ENCODE results near the gene MMP10. TPM values are rescaled to one million over a fixed set of nuclear protein-coding genes. Genes with fewer than 3 reads are reported as not detected.

Gene MMP10
- total RNA-seq, 1 experiment from 2014 or later, result not detected

- H3K4me1 ChIP-seq (replicated peaks; ENCODE audit: insufficient read depth), result peaks cover 8% of the 10 kb centered on the region
- DNase-seq, result no peak
- POLR2A ChIA-PET (ENCODE audit: unreplicated experiment), result no interaction called here
- no peaks in the 10 kb centered on the region for H4K20me1 ChIP-seq (ENCODE audit: insufficient read depth)
- BruUV-seq (replicated peaks), result no TSS peak
- H3F3A ChIP-seq (ENCODE audit: insufficient read depth, low read depth), result peaks cover 10% of the 10 kb centered on the region; the same call in 1 of the 2 replicates
- H2AFZ ChIP-seq, result no peak overlapping the region
- H3K36me3 ChIP-seq (ENCODE audit: low read depth), result no peaks in the 10 kb centered on the region
- H3K4me3 ChIP-seq, result no peak overlapping the region
- intact Hi-C loops (cut with micrococcal nuclease; ENCODE audit: unreplicated experiment), result no loop called here
- H3K27ac ChIP-seq, result no peak overlapping the region
- CTCF ChIA-PET, result no interaction called here
- no peak overlapping the region for H3K4me2 ChIP-seq
- TF ChIP-seq CTCF (conservative IDR thresholded peaks at IDR 0.05) (no peak), EZH2 (IDR thresholded peaks at IDR 0.05; ENCODE audit: low read depth) (no peak)
- H3K9me3 ChIP-seq (ENCODE audit: insufficient read depth, low read depth), result no peaks in the 10 kb centered on the region
- no peaks in the 10 kb centered on the region for H3K79me2 ChIP-seq (ENCODE audit: low read depth)
- H3K27me3 ChIP-seq (ENCODE audit: insufficient read depth, low read depth), result no peaks in the 10 kb centered on the region
- H3K9me2 ChIP-seq (ENCODE audit: insufficient read depth), result no peaks in the 10 kb centered on the region
Measured at GRCh38 chr11:102788334-102788995, 8.0 kb upstream of the MMP10 start.

- no peaks in the 10 kb centered on the region for H3K79me2 ChIP-seq (ENCODE audit: low read depth)
- POLR2A ChIA-PET (ENCODE audit: unreplicated experiment), result no interaction called here
- H3F3A ChIP-seq (ENCODE audit: insufficient read depth, low read depth), result peaks cover 19% of the 10 kb centered on the region; the same call in 1 of the 2 replicates
- intact Hi-C loops (cut with micrococcal nuclease; ENCODE audit: unreplicated experiment), result no loop called here
- H3K27ac ChIP-seq, result no peak overlapping the region
- H3K27me3 ChIP-seq (ENCODE audit: insufficient read depth, low read depth), result no peaks in the 10 kb centered on the region
- H4K20me1 ChIP-seq (ENCODE audit: insufficient read depth), result no peaks in the 10 kb centered on the region
- DNase-seq, result no peak
- no peak overlapping the region for H3K4me3 ChIP-seq
- TF ChIP-seq CTCF (conservative IDR thresholded peaks at IDR 0.05), result no peak
- TF ChIP-seq EZH2 (IDR thresholded peaks at IDR 0.05; ENCODE audit: low read depth), result no peak
- H3K4me1 ChIP-seq (replicated peaks; ENCODE audit: insufficient read depth), result peaks cover 20% of the 10 kb centered on the region
- H2AFZ ChIP-seq, result no peak overlapping the region
- no peaks in the 10 kb centered on the region for H3K36me3 ChIP-seq (ENCODE audit: low read depth)
- BruUV-seq (replicated peaks), result no TSS peak
- CTCF ChIA-PET, result no interaction called here
- H3K4me2 ChIP-seq, result no peak overlapping the region
- H3K9me2 ChIP-seq (ENCODE audit: insufficient read depth), result no peaks in the 10 kb centered on the region
- H3K9me3 ChIP-seq (ENCODE audit: insufficient read depth, low read depth), result no peaks in the 10 kb centered on the region
Measured at GRCh38 chr11:102784380-102784779, 4.0 kb upstream of the MMP10 start.

- TF ChIP-seq CTCF (conservative IDR thresholded peaks at IDR 0.05) (no peak), EZH2 (IDR thresholded peaks at IDR 0.05; ENCODE audit: low read depth) (no peak)
- ChIA-PET POLR2A (ENCODE audit: unreplicated experiment) (no interaction called here), CTCF (interaction anchor here (0.7 kb wide), 1 partner anchor 8 kb away, joined by 3 read pairs; no protein-coding TSS in a partner anchor)
- Histone ChIP-seq H3K9me3 (ENCODE audit: insufficient read depth, low read depth) (no peaks in the 10 kb centered on the region), H3F3A (ENCODE audit: insufficient read depth, low read depth) (peaks cover 19% of the 10 kb centered on the region; the same call in 1 of the 2 replicates), H3K27me3 (ENCODE audit: insufficient read depth, low read depth) (no peaks in the 10 kb centered on the region), H3K36me3 (ENCODE audit: low read depth) (no peaks in the 10 kb centered on the region), H3K9me2 (ENCODE audit: insufficient read depth) (no peaks in the 10 kb centered on the region), H2AFZ (no peak overlapping the region), H3K4me1 (replicated peaks; ENCODE audit: insufficient read depth) (peaks cover 20% of the 10 kb centered on the region), H3K4me3 (no peak overlapping the region), H3K4me2 (0 out of 2 replicates have a peak overlapping the region, but pooled peaks have one; percentile 3), H3K27ac (no peak overlapping the region), H4K20me1 (ENCODE audit: insufficient read depth) (no peaks in the 10 kb centered on the region), H3K79me2 (ENCODE audit: low read depth) (no peaks in the 10 kb centered on the region)
- BruUV-seq (replicated peaks), result no TSS peak
- DNase-seq, result peak in 1 of 2 experiments; percentile 78
- intact Hi-C loops (cut with micrococcal nuclease; ENCODE audit: unreplicated experiment), result no loop called here
Measured at GRCh38 chr11:102783720-102784119, 3.3 kb upstream of the MMP10 start.

Measured in PC-9 (cell line).